AG04450 (cell line): ENCODE measurements around the gene MYMK. TPM values are rescaled to one million over a fixed set of nuclear protein-coding genes. Genes with fewer than 3 reads are reported as not detected.

Experiments used
- CTCF ChIA-PET: fragments of 300-600, 350-600 bp; formaldehyde crosslinking; extraction: SDS; loops from one replicate; lab custom pipeline; 2022; ENCODE audit warnings: antibody characterized with exemption, inconsistent platforms; lab: Charles Lee
- POLR2A ChIA-PET: fragments of 350-600 bp; formaldehyde crosslinking; extraction: SDS; loops from one replicate; lab custom pipeline; 2021; ENCODE audit warnings: antibody characterized with exemption, inconsistent platforms; lab: Yijun Ruan, JAX
- DNase-seq: peaks from one replicate; pipeline ENCODE4 v3.0.0-alpha.2; 2011; ENCODE audit warnings: low read depth, low spot score
- H3K27ac ChIP-seq: one replicate; pipeline ENCODE4 v1.5.1; 2012; ENCODE audit warnings: low read depth, low read length, control low read depth
- H3K27me3 ChIP-seq: one replicate; pipeline ENCODE4 v1.6.0; 2012; ENCODE audit warnings: low read length; ENCODE audit not compliant: control insufficient read depth, insufficient read depth
- H3K4me3 ChIP-seq: 2 replicates; pipeline ENCODE4 v1.5.1; 2011; ENCODE audit warnings: mild to moderate bottlenecking, low read depth, low read length, control low read depth
- H3K9me3 ChIP-seq: 2 replicates; pipeline ENCODE4 v1.5.1; 2012; ENCODE audit warnings: low read length; ENCODE audit not compliant: control insufficient read depth, insufficient read depth
- polyA plus RNA-seq: library from polyadenylated mRNA; depleted of rRNA; stranded (reverse); fragments of >200 nt; gene quantifications from 2 replicates; pipeline ENCODE4 v1.2.3, GENCODE V29; 2011
- TF ChIP-seq, protein P1 (sequence below): IDR thresholded peaks from 2 replicates; pipeline ENCODE4 v1.5.1; 2011; ENCODE audit warnings: low read depth, low read length, control low read depth, inconsistent platforms

MYMK gene
- polyA plus RNA-seq, 1 experiment, result not detected

DNA sequence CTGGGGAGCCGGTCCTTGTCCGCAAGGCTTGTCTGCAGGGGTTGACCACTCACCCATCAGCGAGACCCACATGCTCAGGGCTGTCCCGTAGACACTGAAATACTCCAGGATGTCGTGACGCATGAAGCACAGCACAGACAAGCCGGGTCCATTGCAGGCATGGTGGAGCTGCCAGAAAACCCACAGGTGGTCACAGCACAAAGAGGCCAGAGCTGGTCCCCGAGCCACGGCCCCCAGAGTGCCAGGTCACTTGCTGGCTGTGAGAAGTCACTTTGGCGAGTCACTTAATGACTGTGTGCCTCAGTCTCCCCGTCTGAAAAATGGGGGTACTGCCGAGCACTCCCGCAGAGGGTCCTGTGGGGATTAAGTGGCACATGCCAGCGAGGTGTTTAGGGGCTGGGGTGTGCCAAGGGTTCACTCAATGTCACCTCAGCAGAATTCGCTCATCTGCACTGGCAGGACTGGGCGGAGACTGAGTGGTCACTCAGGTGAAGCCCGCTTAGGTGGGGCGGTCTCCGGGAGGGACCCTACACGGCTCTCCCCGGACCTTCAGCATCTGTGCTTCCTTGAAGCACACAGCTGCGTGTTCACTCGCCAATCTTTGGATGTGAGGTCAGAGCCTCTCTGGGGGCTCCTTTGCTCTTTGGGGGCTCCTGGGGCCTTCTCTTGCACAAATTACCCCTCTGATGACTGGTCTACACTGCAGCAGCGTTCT lies 4.5 kb downstream of the MYMK start:
- H3K9me3 ChIP-seq, result no peaks in the 10 kb centered on the region
- no peak overlapping the region for H3K4me3 ChIP-seq
- peaks cover 52% of the 10 kb centered on the region for H3K27me3 ChIP-seq
- DNase-seq, result no peak
- POLR2A ChIA-PET, result no interaction called here
- H3K27ac ChIP-seq, result no peak overlapping the region
- TF ChIP-seq, protein P1, sequence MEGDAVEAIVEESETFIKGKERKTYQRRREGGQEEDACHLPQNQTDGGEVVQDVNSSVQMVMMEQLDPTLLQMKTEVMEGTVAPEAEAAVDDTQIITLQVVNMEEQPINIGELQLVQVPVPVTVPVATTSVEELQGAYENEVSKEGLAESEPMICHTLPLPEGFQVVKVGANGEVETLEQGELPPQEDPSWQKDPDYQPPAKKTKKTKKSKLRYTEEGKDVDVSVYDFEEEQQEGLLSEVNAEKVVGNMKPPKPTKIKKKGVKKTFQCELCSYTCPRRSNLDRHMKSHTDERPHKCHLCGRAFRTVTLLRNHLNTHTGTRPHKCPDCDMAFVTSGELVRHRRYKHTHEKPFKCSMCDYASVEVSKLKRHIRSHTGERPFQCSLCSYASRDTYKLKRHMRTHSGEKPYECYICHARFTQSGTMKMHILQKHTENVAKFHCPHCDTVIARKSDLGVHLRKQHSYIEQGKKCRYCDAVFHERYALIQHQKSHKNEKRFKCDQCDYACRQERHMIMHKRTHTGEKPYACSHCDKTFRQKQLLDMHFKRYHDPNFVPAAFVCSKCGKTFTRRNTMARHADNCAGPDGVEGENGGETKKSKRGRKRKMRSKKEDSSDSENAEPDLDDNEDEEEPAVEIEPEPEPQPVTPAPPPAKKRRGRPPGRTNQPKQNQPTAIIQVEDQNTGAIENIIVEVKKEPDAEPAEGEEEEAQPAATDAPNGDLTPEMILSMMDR, result no peak
- CTCF ChIA-PET, result no interaction called here

DNA sequence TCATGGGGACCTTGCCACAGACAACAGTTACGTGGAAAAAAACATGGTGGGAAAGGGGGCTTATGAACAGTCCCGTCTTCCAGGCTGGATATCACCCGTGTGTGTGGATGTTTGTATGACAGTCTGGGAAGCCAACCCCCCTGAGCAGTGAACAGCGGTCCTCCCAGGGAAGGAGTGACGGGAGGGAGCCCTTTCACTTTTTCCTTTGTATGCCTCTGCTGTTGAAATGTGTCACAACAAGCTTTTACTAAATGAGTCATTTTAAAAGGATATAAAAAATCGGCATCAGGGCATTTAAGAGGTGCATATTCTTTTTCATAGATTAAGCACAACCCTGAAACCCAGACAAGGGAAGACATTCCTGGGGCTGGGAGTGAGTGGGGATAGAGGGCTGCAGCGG lies 5.1 kb downstream of the MYMK start:
- TF ChIP-seq, protein P1, result no peak
- CTCF ChIA-PET, result no interaction called here
- Histone ChIP-seq H3K9me3 (no peaks in the 10 kb centered on the region), H3K27me3 (peaks cover 56% of the 10 kb centered on the region), H3K27ac (no peak overlapping the region), H3K4me3 (no peak overlapping the region)
- DNase-seq, result no peak
- POLR2A ChIA-PET, result no interaction called here

DNA sequence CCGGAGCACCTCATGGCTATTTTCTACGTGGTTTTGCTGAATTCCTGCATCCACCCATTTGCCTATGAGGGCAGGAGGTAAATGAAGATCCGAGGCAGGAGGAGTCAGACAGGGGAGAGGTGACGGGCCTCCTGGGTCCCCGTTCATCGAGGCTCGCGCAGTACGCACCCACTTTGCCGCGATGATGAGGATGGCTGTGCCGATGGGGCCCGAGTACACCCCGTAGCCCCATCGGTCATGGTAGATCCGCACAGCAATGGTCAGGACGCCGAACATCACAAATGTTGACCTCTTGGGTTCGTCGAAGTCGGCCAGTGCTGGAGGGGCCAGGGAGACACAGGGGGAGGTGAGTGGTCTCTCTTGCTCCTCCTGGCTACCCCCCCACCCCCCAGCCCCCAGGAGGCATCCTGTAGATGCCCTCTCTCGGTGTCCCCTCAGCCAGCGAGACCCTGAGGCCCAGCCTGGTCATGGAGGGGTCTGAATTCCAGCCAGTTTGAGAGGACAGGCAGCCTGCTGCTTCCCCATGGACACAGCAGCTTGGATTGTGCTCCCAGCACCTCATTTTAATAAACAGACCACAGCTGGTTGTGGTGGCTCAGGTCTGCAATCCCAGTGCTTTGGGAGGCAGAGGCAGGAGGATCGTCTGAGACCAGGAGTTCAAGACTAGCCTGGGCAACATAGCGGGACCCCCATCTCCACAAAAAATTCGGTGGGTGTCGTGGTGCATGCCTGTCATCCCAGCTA lies 5.9 kb downstream of the MYMK start:
- TF ChIP-seq, protein P1, result no peak
- H3K27ac ChIP-seq, result no peak overlapping the region
- H3K9me3 ChIP-seq, result no peaks in the 10 kb centered on the region
- DNase-seq, result no peak
- POLR2A ChIA-PET, result no interaction called here
- CTCF ChIA-PET, result no interaction called here
- H3K27me3 ChIP-seq, result peaks cover 54% of the 10 kb centered on the region
- H3K4me3 ChIP-seq, result no peak overlapping the region

DNA sequence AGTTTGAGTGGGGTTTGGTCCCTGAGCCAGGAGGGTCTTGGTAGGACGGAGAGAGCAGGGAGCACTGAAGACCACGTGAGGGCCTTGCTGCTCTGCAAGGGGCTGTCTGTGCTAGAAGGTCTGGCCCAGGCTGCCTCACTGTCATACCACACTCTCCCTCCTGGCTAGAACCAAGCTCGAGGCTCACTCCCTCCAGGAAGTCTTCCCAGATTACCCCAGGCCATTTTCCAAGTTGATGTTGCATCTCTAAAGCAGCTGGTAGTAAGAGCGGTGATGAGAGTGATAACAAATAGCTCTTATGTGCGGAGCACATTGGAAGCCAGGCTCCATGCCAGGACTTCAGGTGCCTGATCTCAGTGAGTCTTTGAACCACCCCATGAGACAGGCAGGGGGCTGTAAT lies 6.6 kb downstream of the MYMK start:
- CTCF ChIA-PET, result interaction anchor here (0.5 kb wide), 1 partner anchor 24 kb away, joined by 3 read pairs; no protein-coding TSS in a partner anchor
- POLR2A ChIA-PET, result no interaction called here
- H3K4me3 ChIP-seq, result no peak overlapping the region
- no peak for DNase-seq
- TF ChIP-seq, protein P1, result no peak
- no peak overlapping the region for H3K27ac ChIP-seq
- H3K9me3 ChIP-seq, result no peaks in the 10 kb centered on the region
- peaks cover 54% of the 10 kb centered on the region for H3K27me3 ChIP-seq

DNA sequence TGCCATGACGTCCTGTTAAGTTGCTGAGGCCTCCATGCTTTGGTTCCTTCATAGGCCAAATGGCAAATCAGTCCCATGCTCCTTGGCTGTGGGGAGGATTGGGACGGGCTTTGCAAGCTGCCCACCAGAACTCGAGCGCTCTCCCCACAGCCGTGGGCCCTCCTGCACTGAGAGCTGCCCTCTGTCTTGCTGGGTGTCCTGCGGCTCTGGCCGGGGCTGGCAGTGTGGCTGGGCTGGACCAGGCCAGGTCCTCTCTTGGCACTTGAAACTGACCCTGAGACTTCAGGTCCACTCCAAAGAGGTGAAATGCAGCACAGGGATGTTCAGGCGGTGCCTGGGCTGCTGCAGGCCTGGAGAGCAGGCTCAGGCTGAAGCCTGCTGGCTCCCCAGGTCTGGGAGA lies 7.0 kb downstream of the MYMK start:
- ChIA-PET CTCF (interaction anchor here (0.5 kb wide), 1 partner anchor 24 kb away, joined by 3 read pairs; no protein-coding TSS in a partner anchor), POLR2A (no interaction called here)
- TF ChIP-seq, protein P1, result no peak
- Histone ChIP-seq H3K9me3 (peaks cover 3% of the 10 kb centered on the region; the same call in 1 of the 2 replicates), H3K27me3 (peaks cover 54% of the 10 kb centered on the region), H3K4me3 (no peak overlapping the region), H3K27ac (no peak overlapping the region)
- DNase-seq, result no peak
